Inflammatory macrophage treated with lipopolysaccharide for 1 hour (primary cell): ENCODE data around the gene LORICRIN.
A peak's percentile ranks its signal among the peaks of the same experiment; 100 is the strongest.
"Not testable (repeated sequence)": the region's sequence is repeated elsewhere in the genome, so short reads cannot be mapped to it uniquely, and the experiment has no call there.

Experiments
- DNase-seq, 2 donors: peaks; one replicate each; pipeline ENCODE4 v3.0.0-alpha.2; 2020 to 2022

LORICRIN gene

DNA sequence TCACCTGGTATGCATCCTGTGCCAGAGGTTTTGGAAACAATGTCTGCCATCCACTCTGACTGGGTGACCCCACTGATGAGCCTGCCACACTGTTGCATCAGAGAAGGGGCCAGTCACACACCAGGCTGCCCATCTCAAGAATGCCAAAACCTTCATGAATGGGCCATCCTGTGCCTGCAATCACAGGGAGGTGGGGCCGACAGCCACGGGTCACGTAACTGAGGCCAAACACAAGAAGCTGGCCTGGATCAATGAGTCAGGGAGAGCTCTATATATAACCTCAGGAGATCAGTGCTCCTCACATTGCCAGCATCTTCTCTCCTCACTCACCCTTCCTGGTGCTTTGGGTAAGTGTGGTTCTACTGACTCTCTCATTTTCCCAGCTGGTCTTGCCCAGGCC is at the start of gene LORICRIN:
Gene LORICRIN (plus strand): TSS at position 301 of the 400 bp plus-strand sequence. CDS start 1,263 bp downstream, outside the sequence.
- DNase-seq: no peak

GRCh38 chr1:153210206-153210605 is 49.3 kb upstream of the LORICRIN start:
- DNase-seq: no peak

DNA sequence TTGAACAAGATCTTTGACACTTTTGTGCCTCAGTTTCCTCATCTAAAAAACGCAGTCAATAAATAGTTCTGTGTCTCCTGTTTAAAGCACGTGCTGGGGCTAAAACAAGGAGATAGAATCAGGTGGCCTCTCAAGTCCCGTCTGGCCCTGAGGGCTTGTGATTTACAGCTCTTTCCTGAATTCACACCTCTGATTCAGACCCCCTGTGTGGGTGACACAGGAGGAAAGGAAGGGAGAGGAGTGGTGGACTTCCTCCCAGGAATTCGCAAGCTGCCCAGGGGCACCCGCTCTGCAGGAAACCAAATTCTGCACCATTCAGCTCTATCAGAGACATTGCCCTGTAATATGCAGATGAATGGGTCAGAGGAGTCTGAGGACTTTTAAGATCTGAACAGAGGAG is 47.3 kb upstream of the LORICRIN start:
- no peak for DNase-seq

GRCh38 chr1:153213519-153213918 is 46.0 kb upstream of the LORICRIN start:
- no peak for DNase-seq

- no peak for DNase-seq
These were observed 42.3 kb upstream of the LORICRIN start, which contains the start of gene PRR9 for GRCh38 chr1:153217212-153217611. TSS of gene PRR9 (plus strand) at chr1:153217584. CDS start at chr1:153218145, 561 bp downstream.

DNA sequence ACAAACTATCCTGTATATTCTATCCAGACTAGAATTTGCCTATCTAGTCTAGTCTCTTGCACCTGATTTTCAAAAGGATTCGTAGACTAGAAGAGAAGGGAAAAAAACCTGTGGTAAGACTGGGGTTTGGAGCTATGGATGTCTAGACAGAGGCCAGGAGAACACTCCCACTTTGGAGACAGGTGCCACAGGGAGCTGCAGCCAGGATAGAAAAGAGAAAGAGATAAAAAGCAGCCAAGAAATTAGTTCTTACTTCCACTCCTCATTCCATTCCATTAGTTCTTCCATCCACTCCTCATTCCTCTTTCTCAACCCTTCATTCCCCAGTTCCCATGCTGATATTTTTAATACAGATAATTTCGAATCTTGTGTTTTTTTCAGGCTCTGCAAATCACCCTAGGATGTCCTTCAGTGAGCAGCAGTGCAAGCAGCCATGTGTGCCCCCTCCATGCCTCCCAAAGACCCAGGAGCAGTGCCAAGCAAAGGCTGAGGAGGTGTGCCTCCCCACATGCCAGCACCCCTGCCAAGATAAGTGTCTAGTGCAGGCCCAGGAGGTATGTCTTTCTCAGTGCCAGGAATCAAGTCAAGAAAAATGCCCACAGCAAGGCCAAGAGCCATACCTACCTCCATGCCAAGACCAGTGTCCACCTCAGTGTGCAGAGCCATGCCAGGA is 41.6 kb upstream of the LORICRIN start:
- DNase-seq: no peak

GRCh38 chr1:153220606-153221303 is 38.7 kb upstream of the LORICRIN start:
- DNase-seq: no peak

DNA sequence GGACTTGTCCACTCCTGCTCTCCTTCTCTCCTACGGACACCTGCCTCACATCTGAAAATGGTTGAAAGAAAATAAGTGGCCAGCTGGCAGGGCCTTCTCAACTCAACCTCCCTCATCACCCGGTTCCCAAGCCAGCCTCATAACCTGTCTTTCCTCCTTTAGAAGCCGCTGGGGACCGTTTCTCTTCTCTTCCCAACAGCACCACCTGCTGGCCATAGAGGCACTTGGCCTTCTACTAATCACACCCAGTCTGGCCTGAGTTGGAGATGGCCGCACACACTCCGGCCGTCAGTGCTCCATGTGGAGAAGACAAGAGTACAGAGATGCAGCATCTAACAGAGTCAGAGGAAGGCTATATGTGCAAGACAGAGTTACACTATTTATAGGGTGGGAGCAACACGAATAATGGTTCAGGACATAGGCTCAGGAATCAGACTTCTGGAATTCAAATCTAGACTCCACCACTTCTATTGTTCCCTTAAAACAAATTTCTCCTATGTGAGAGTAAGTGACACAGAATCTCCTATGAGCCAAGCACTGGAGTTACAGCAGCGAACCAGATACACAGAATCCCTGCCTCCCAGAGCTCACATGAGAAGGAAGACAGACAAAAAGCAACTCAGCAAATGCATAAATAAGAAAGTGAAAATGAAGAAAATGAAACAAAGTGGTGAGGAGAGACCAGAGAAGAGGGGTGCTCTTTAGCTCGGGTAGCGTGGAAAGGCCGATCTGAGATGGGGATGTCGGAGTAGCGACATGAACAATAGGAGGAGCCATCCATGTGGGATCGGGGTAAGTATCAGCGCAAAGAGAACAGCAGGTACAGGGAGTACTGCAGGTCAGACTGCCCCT is 36.2 kb upstream of the LORICRIN start:
- peak; percentile 23 to 64 for DNase-seq

DNA sequence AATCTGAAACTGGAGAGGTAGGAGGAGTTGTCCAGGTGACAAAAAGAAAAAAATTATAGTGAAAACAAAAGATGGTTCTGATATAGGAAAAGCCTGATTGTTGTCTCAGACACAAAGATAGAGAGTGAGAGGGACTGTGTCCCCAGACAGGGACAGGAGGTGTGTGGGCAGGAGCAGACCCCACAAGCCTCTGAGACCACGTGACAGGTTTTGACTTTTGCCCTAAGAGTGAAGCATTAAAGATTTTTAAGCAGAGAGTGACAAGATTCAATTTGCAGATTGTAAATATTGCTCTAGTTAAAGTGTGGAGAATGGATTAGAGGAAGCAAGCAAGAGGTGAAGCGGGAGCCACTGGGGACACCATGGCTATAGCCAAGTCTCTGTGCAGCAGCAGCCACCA is 31.7 kb upstream of the LORICRIN start:
- no peak for DNase-seq

GRCh38 chr1:153228491-153228890 is 31.0 kb upstream of the LORICRIN start:
- DNase-seq: peak; percentile 60 to 72

DNA sequence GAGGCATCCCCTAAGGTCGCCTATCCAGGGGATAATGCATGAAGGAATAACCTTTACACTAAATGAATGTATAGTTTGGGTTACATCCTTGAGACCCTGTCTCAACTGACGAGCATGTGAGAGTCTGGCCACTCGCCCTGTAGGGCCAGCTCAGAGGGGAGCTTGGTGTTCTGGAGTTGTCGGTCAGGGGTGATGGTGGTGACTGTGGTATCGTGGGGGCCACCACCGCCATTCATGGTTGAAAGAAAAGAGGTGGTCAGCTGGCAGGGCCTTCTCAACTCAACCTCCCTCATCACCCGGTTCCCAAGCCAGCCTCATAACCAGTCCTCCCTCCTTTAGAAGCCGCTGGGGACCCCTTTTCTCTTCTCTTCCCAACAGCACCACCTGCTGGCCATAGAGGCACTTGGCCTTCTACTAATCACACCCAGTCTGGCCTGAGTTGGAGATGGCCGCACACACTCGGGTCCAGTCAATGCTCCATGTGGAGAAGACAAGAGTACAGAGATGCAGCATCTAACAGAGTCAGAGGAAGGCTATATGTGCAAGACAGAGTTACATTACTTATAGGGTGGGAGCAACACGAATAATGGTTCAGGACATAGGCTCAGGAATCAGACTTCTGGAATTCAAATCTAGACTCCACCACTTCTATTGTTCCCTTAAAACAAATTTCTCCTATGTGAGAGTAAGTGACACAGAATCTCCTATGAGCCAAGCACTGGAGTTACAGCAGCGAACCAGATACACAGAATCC is 30.2 kb upstream of the LORICRIN start:
- not testable (repeated sequence) for DNase-seq

DNA sequence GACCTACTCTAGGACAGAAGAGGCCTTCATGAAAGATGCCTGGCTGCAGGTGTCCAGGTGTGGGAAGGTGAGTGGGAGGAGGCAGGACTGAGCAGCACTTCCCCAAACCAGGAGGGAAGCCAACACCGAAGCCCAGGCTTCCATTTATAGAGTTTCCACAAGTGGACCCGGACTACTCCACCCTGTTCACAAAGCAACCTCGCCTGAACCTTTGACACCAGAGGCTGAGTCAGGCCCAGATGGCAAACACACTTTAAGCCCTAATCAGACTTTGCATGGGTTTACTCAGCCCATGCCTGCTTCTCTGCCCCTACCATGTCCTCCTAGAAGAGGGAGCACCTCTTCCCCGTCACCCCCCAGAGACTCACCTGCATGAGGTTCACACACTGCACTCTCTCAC is 28.1 kb upstream of the LORICRIN start:
- DNase-seq: no peak

GRCh38 chr1:153231785-153232184 is 27.7 kb upstream of the LORICRIN start:
- peak; percentile 39 to 65 for DNase-seq

GRCh38 chr1:153232553-153232952 is 26.9 kb upstream of the LORICRIN start:
- peak; percentile 39 to 49 for DNase-seq

DNA sequence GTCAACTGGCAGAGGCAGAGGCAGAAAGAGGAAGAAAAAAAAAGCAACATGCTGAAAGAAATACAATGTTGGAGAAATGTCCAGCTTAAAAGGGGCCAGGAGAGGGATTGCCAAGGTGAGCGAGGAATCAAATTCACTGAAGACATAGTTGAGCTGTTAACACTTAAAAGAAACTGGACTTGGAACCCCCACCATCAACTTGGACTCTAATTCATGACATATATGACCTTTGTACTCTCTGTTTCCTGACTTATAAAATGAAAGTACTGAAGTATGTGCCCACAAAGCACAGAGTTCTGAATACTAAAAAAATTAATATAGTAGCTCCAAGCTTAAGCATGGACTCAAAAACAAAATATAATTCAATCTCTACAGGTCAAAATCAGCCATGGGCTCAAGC is 26.0 kb upstream of the LORICRIN start:
- DNase-seq: no peak

- no peak for DNase-seq
These were observed 21.0 kb upstream of the LORICRIN start for GRCh38 chr1:153238527-153238926.

DNA sequence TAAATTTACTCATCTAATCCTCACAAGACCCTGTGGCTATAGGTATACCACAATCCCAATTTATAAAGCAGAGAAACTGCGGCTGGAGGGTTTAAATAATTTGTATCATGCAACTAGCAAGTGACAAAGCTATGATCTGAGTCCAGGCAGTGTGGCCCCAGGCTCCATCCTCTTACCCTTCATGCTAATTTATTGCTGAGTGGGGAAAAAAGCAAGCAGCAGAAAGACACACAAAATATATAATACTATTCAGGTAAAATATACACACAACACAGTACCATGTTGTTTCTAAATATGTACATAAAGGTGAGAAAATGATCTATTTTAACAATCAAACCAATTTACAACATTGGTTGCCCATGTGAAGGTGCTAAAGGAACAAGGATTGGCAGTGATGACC is 17.3 kb upstream of the LORICRIN start:
- no peak for DNase-seq

GRCh38 chr1:153245466-153245865 is 14.0 kb upstream of the LORICRIN start:
- no peak for DNase-seq

GRCh38 chr1:153246018-153246417 is 13.5 kb upstream of the LORICRIN start:
- no peak for DNase-seq

GRCh38 chr1:153246825-153247224 is 12.7 kb upstream of the LORICRIN start:
- no peak for DNase-seq

GRCh38 chr1:153248176-153248879 is 11.2 kb upstream of the LORICRIN start:
- no peak for DNase-seq

DNA sequence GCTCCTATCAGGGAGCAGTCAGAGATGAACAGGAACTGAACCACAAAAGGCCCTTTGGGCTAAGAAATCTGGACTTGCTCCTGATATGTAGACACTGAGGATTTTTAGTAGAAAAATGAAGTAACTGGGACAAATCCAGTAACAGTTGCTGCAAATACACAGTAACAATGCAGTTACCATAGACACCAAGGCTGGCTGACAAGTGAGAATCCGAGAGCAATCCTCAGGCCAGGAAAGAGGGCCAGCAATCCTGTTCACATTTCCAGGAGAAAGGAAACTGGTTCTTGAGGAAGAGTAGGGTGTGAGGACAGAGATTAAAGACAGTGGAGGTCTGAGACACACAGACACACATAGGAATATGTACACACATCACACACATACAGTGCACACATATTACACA is 9.3 kb upstream of the LORICRIN start:
- DNase-seq: no peak
